ENCODE data around the gene USE1. TPM values are rescaled to one million over a fixed set of nuclear protein-coding genes. Genes with fewer than 3 reads are reported as not detected.

USE1 gene
- total and polyA plus RNA-seq, 4 donors, result 9.6 to 27.8 (median 18.1) TPM

DNA sequence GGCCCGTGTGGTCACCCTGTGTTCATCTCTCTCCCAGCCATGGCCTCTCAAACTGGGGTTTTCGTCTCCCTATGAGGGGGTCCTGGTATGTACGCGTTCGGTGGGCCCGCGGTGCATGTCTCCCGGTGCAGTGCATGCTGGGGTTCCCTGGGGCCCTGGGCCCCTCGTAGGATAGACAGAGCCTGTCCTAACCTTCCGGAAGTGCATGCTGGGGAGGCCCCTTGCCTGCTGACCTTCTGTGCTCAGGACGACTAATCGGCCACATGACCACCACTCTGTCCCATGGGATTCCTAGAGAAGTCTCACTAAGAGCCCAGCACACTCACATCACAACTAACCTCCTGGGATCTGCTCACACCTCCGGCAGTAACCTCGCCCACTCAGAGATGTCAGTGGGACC lies 4.9 kb upstream of the USE1 start:
- H3K36me3 ChIP-seq (ENCODE audit: control insufficient read depth in 4 of 4, insufficient read depth in 3 of 4, low read depth in 1 of 4, low read length in 3 of 4), result peaks cover 8 to 34% (median 10%) of the 10 kb centered on the region in 4 donors
- H3K27ac ChIP-seq (ENCODE audit: low read depth in 1 of 2, low read length in 2 of 2), result no peak overlapping the region
- WGBS, result 96% methylated on average over 14 of the region's 14 CpGs

More for the DNA sequence above, 4.9 kb upstream of the USE1 start:
- no peaks in the 10 kb centered on the region for H3K9me3 ChIP-seq (ENCODE audit: control insufficient read depth in 4 of 4, low read length in 3 of 4)
- no peak for TF ChIP-seq SP1 (IDR thresholded peaks at IDR 0.05)
- TF ChIP-seq, protein P1, sequence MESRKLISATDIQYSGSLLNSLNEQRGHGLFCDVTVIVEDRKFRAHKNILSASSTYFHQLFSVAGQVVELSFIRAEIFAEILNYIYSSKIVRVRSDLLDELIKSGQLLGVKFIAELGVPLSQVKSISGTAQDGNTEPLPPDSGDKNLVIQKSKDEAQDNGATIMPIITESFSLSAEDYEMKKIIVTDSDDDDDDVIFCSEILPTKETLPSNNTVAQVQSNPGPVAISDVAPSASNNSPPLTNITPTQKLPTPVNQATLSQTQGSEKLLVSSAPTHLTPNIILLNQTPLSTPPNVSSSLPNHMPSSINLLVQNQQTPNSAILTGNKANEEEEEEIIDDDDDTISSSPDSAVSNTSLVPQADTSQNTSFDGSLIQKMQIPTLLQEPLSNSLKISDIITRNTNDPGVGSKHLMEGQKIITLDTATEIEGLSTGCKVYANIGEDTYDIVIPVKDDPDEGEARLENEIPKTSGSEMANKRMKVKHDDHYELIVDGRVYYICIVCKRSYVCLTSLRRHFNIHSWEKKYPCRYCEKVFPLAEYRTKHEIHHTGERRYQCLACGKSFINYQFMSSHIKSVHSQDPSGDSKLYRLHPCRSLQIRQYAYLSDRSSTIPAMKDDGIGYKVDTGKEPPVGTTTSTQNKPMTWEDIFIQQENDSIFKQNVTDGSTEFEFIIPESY (IDR thresholded peaks at IDR 0.05), result no peak
- no peak for TF ChIP-seq RXRA (IDR thresholded peaks at IDR 0.05)
- TF ChIP-seq FOXA1 (IDR thresholded peaks at IDR 0.05), result no peak
- no peak for TF ChIP-seq RAD21 (IDR thresholded peaks at IDR 0.05)
- TF ChIP-seq, protein P2, sequence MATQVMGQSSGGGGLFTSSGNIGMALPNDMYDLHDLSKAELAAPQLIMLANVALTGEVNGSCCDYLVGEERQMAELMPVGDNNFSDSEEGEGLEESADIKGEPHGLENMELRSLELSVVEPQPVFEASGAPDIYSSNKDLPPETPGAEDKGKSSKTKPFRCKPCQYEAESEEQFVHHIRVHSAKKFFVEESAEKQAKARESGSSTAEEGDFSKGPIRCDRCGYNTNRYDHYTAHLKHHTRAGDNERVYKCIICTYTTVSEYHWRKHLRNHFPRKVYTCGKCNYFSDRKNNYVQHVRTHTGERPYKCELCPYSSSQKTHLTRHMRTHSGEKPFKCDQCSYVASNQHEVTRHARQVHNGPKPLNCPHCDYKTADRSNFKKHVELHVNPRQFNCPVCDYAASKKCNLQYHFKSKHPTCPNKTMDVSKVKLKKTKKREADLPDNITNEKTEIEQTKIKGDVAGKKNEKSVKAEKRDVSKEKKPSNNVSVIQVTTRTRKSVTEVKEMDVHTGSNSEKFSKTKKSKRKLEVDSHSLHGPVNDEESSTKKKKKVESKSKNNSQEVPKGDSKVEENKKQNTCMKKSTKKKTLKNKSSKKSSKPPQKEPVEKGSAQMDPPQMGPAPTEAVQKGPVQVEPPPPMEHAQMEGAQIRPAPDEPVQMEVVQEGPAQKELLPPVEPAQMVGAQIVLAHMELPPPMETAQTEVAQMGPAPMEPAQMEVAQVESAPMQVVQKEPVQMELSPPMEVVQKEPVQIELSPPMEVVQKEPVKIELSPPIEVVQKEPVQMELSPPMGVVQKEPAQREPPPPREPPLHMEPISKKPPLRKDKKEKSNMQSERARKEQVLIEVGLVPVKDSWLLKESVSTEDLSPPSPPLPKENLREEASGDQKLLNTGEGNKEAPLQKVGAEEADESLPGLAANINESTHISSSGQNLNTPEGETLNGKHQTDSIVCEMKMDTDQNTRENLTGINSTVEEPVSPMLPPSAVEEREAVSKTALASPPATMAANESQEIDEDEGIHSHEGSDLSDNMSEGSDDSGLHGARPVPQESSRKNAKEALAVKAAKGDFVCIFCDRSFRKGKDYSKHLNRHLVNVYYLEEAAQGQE (IDR thresholded peaks at IDR 0.05), result no peak
- TF ChIP-seq, protein P3, sequence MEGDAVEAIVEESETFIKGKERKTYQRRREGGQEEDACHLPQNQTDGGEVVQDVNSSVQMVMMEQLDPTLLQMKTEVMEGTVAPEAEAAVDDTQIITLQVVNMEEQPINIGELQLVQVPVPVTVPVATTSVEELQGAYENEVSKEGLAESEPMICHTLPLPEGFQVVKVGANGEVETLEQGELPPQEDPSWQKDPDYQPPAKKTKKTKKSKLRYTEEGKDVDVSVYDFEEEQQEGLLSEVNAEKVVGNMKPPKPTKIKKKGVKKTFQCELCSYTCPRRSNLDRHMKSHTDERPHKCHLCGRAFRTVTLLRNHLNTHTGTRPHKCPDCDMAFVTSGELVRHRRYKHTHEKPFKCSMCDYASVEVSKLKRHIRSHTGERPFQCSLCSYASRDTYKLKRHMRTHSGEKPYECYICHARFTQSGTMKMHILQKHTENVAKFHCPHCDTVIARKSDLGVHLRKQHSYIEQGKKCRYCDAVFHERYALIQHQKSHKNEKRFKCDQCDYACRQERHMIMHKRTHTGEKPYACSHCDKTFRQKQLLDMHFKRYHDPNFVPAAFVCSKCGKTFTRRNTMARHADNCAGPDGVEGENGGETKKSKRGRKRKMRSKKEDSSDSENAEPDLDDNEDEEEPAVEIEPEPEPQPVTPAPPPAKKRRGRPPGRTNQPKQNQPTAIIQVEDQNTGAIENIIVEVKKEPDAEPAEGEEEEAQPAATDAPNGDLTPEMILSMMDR (IDR thresholded peaks at IDR 0.05; ENCODE audit: low read depth, low read length, missing input control), result no peak
- TF ChIP-seq EGR1 (IDR thresholded peaks at IDR 0.05; ENCODE audit: low read depth in 2 of 2), result no peak
- TF ChIP-seq, protein P4, sequence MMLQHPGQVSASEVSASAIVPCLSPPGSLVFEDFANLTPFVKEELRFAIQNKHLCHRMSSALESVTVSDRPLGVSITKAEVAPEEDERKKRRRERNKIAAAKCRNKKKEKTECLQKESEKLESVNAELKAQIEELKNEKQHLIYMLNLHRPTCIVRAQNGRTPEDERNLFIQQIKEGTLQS (IDR thresholded peaks at IDR 0.05), result no peak
- no peak for TF ChIP-seq NR2F2 (IDR thresholded peaks at IDR 0.05)
- TF ChIP-seq FOXA2 (IDR thresholded peaks at IDR 0.05), result no peak
- no peak for TF ChIP-seq HNF4G (IDR thresholded peaks at IDR 0.05)
- no peak for TF ChIP-seq JUND (IDR thresholded peaks at IDR 0.05)
- TF ChIP-seq YY1 (IDR thresholded peaks at IDR 0.05), result no peak
- no peak for TF ChIP-seq HNF4A (conservative IDR thresholded peaks at IDR 0.05)
- TF ChIP-seq GABPA (IDR thresholded peaks at IDR 0.05 in 1 of 2, conservative IDR thresholded peaks at IDR 0.05 in 1 of 2), result no peak
- DNase-seq (ENCODE audit: low spot score), result no peak
- no peak overlapping the region for H3K9ac ChIP-seq (ENCODE audit: low read depth in 1 of 2, low read length in 2 of 2)
- H3K27me3 ChIP-seq (ENCODE audit: control insufficient read depth in 4 of 4, insufficient read depth in 4 of 4, low read length in 3 of 4), result no peaks in the 10 kb centered on the region
- H3K4me1 ChIP-seq (ENCODE audit: control insufficient read depth in 4 of 4, insufficient read depth in 4 of 4, low read length in 3 of 4), result peaks cover 0 to 8% (median 6%) of the 10 kb centered on the region in 4 donors
- H3K4me3 ChIP-seq (ENCODE audit: low read depth in 1 of 3, low read length in 3 of 3), result no peak overlapping the region
